Loucy (cell line): ENCODE data around the gene CHST7.

Experiments used
- EZH2phosphoT487 ChIP-seq: fragments of 200-600 bp; IDR thresholded peaks from 2 replicates; pipeline ENCODE4 v1.6.1; 2018; ENCODE audit warnings: antibody characterized with exemption, mild to moderate bottlenecking, moderate library complexity, borderline replicate concordance
- TF ChIP-seq, protein P1 (sequence below): fragments of 200-600 bp; sonication (generic); conservative IDR thresholded peaks from 2 replicates; pipeline ENCODE4 v1.5.1; 2014; ENCODE audit warnings: mild to moderate bottlenecking, antibody characterized with exemption, low read length

GRCh38 chrX:46601283-46601682 is 27.7 kb downstream of the CHST7 start:
- TF ChIP-seq, protein P1, sequence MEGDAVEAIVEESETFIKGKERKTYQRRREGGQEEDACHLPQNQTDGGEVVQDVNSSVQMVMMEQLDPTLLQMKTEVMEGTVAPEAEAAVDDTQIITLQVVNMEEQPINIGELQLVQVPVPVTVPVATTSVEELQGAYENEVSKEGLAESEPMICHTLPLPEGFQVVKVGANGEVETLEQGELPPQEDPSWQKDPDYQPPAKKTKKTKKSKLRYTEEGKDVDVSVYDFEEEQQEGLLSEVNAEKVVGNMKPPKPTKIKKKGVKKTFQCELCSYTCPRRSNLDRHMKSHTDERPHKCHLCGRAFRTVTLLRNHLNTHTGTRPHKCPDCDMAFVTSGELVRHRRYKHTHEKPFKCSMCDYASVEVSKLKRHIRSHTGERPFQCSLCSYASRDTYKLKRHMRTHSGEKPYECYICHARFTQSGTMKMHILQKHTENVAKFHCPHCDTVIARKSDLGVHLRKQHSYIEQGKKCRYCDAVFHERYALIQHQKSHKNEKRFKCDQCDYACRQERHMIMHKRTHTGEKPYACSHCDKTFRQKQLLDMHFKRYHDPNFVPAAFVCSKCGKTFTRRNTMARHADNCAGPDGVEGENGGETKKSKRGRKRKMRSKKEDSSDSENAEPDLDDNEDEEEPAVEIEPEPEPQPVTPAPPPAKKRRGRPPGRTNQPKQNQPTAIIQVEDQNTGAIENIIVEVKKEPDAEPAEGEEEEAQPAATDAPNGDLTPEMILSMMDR: no peak
- TF ChIP-seq EZH2phosphoT487: no peak
